Breast epithelium (tissue), 4 donors: ENCODE results near the gene PATE2. TPM values are rescaled to one million over a fixed set of nuclear protein-coding genes. Genes with fewer than 3 reads are reported as not detected.

Source experiments
- DNase-seq, 2 donors: peaks; one replicate each; pipeline ENCODE4 v3.0.0-alpha.2; 2019; ENCODE audit warnings: low spot score in 2 of 2
- H3K27ac ChIP-seq, 2 donors: fragments of 200-600 bp; sonication (generic) in 1 of 2; one replicate each; pipeline ENCODE4 v1.5.1; 2016 to 2019; ENCODE audit warnings: mild to moderate bottlenecking in 1 of 2
- H3K27me3 ChIP-seq, 2 donors: fragments of 200-600 bp; sonication (generic) in 1 of 2; one replicate each; pipeline versions ENCODE4 v1.5.1 to v1.6.0; 2017 to 2019; ENCODE audit warnings: control low read depth in 1 of 2, mild to moderate bottlenecking in 1 of 2
- H3K36me3 ChIP-seq: fragments of 200-600 bp; one replicate; pipeline ENCODE4 v1.5.1; 2019
- H3K4me1 ChIP-seq, 2 donors: fragments of 200-600 bp; sonication (generic); one replicate each; pipeline ENCODE4 v1.5.1; 2016 to 2019; ENCODE audit warnings: control low read depth in 1 of 2
- H3K4me3 ChIP-seq, 3 donors: fragments of 200-600 bp; sonication (generic); 1 replicate in 2 of 3; 2 replicates in 1 of 3; pipeline ENCODE4 v1.5.1; 2016 to 2019; ENCODE audit warnings: mild to moderate bottlenecking in 3 of 3, moderate library complexity in 2 of 3
- H3K9me3 ChIP-seq, 2 donors: fragments of 200-600 bp; sonication (generic) in 1 of 2; one replicate each; pipeline ENCODE4 v1.5.1; 2016 to 2019; ENCODE audit warnings: control low read depth in 1 of 2
- POLR2A ChIP-seq: fragments of 450-650 bp; IDR thresholded peaks from one replicate; pipeline ENCODE4 v1.6.1; 2016; ENCODE audit warnings: antibody characterized with exemption, mild to moderate bottlenecking, moderate library complexity
- POLR2AphosphoS5 ChIP-seq, 3 donors: sonication (generic); formaldehyde crosslinking; IDR thresholded peaks; one replicate each; pipeline ENCODE4 v1.6.1; 2017; ENCODE audit warnings: antibody characterized with exemption in 3 of 3
- intact Hi-C: fragments of 100-400 bp; cut with DNase I; formaldehyde crosslinking; loops from one replicate; pipeline ENCODE4 v1.15.1; 2023; ENCODE audit warnings: low total_unique reads
- total RNA-seq, 3 donors: library from RNA; depleted of rRNA; stranded (reverse); fragments of >200 nt; gene quantifications; one replicate each; pipeline ENCODE4 v1.1.0, GENCODE V29; 2016
- TF ChIP-seq, protein P1 (sequence below), 3 donors: fragments of 450-650 bp; IDR thresholded peaks; one replicate each; pipeline ENCODE4 v1.5.1; 2016 to 2017; ENCODE audit warnings: antibody characterized with exemption in 3 of 3, mild to moderate bottlenecking in 3 of 3, moderate library complexity in 3 of 3

Gene PATE2
- total RNA-seq, 3 donors from 2014 or later: 0.32 to 2.8 TPM; not detected in 1

DNA sequence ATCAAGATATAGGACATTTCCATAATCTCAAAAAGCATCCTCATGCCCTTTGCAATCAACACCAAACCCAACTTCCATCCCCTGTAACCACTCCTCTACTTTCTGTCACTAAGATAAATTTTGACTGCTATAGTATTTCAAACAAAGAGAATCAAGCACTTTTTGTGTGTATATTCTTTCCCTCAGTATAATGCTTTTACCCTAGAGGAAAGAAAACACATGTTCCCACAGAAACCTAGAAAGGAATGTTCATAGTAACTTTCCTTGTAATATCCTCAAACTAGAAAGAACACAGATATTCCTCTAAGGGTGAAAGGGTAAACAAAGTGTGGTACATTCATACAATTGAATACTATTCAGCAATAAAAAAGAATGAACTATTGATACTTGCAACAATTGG is 38.0 kb downstream of the PATE2 start:
- Histone ChIP-seq H3K27ac (no peak overlapping the region), H3K4me1 (no peaks in the 10 kb centered on the region), H3K9me3 (peaks cover 0 to 11% of the 10 kb centered on the region in 2 donors), H3K27me3 (no peaks in the 10 kb centered on the region), H3K4me3 (no peak overlapping the region), H3K36me3 (no peaks in the 10 kb centered on the region)
- no peak for DNase-seq
- no peak for TF ChIP-seq POLR2AphosphoS5 (IDR thresholded peaks at IDR 0.05)
- TF ChIP-seq POLR2A: no peak
- TF ChIP-seq, protein P1, sequence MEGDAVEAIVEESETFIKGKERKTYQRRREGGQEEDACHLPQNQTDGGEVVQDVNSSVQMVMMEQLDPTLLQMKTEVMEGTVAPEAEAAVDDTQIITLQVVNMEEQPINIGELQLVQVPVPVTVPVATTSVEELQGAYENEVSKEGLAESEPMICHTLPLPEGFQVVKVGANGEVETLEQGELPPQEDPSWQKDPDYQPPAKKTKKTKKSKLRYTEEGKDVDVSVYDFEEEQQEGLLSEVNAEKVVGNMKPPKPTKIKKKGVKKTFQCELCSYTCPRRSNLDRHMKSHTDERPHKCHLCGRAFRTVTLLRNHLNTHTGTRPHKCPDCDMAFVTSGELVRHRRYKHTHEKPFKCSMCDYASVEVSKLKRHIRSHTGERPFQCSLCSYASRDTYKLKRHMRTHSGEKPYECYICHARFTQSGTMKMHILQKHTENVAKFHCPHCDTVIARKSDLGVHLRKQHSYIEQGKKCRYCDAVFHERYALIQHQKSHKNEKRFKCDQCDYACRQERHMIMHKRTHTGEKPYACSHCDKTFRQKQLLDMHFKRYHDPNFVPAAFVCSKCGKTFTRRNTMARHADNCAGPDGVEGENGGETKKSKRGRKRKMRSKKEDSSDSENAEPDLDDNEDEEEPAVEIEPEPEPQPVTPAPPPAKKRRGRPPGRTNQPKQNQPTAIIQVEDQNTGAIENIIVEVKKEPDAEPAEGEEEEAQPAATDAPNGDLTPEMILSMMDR (IDR thresholded peaks at IDR 0.05): no peak
- intact Hi-C loops: no loop called here

DNA sequence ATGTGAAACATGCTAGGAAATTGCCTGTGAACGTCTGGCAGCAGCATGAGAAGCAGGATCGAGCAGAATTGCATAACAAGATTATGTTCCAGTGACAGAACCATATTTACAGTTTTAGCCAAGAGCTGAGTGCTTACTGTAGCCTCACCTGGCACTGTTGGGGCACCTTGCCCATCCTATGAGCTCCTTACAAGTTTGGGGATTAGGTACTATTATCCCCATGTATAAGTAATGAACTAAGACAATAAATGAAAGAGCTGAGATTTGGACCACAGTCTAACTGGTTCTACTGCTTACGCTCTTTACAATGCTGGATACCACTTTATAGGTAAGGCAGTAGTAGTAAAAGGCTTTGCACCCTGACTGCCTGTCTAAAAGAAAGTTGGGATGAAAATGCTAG is 49.7 kb downstream of the PATE2 start:
- no peak for TF ChIP-seq POLR2A
- TF ChIP-seq, protein P1 (IDR thresholded peaks at IDR 0.05): no peak
- TF ChIP-seq POLR2AphosphoS5 (IDR thresholded peaks at IDR 0.05): no peak

More for the DNA sequence above, 49.7 kb downstream of the PATE2 start:
- Histone ChIP-seq H3K9me3 (no peaks in the 10 kb centered on the region), H3K4me1 (no peaks in the 10 kb centered on the region), H3K4me3 (no peak overlapping the region), H3K27ac (no peak overlapping the region), H3K27me3 (no peaks in the 10 kb centered on the region), H3K36me3 (no peaks in the 10 kb centered on the region)
- DNase-seq: no peak
- intact Hi-C loops: no loop called here

Other genes starting within 250 kb of the PATE2 start
- gene EI24, start 209.4 kb downstream of the PATE2 start, total RNA-seq: 100 to 1,000 TPM in 1 of 3 donors, 10 to 100 TPM in 2; 88.5 to 111 (median 94.1) TPM
- 100 to 1,000 TPM in 1 of 3 donors, 10 to 100 TPM in 2; 70.2 to 105 (median 96.0) TPM for gene STT3A, start 186.0 kb downstream of the PATE2 start, total RNA-seq
- gene CHEK1, start 153.7 kb downstream of the PATE2 start, total RNA-seq: 1 to 10 TPM; 3.1 to 6.6 (median 3.2) TPM
- under 1 TPM in 1 of 3 donors, not detected in 2; 0.29 TPM for gene ACRV1, start 98.0 kb downstream of the PATE2 start, total RNA-seq
- gene PATE1, start 32.5 kb downstream of the PATE2 start, total RNA-seq: not detected
- gene PATE3, start 9.3 kb upstream of the PATE2 start, total RNA-seq: not detected
- gene PATE4, start 54.5 kb upstream of the PATE2 start, total RNA-seq: not detected
- gene HYLS1, start 108.8 kb upstream of the PATE2 start, total RNA-seq: 1 to 10 TPM; 2.7 to 6.9 (median 3.6) TPM
- gene PUS3, start 124.4 kb upstream of the PATE2 start, total RNA-seq: 10 to 100 TPM in 1 of 3 donors, 1 to 10 TPM in 2; 5.6 to 10.2 (median 8.6) TPM
- under 1 TPM in 1 of 3 donors, not detected in 2; 0.29 TPM for gene DDX25, start 125.7 kb upstream of the PATE2 start, total RNA-seq
- gene VSIG10L2, start 167.2 kb upstream of the PATE2 start, total RNA-seq: 1 to 10 TPM in 2 of 3 donors, not detected in 1; 3.6 to 4.1 TPM